Posterior vena cava (tissue), 2 donors: Measurements from ENCODE around the gene LDLRAP1. TPM values are rescaled to one million over a fixed set of nuclear protein-coding genes. Genes with fewer than 3 reads are reported as not detected.
A peak's percentile ranks its signal among the peaks of the same experiment; 100 is the strongest.
"Not testable (repeated sequence)": the region's sequence is repeated elsewhere in the genome, so short reads cannot be mapped to it uniquely, and the experiment has no call there.

Source experiments
- DNase-seq: peaks from one replicate; pipeline ENCODE4 v3.0.0-alpha.2; 2020; ENCODE audit warnings: low spot score
- intact Hi-C, 2 donors: fragments of 100-400 bp; cut with DNase I; formaldehyde crosslinking; loops; one replicate each; pipeline versions ENCODE4 v1.14.1 to v1.14.2; 2022 to 2023
- total RNA-seq, 2 donors: library from RNA; stranded (reverse); fragmentation: NEBNext Ultra II Directional; extraction: Animal tissue kit (Norgen Biotek cat#: 25700); gene quantifications; one replicate each; pipeline ENCODE4 v1.2.1, GENCODE V29; 2021
- donor health status: DM: yes; HTN: yes; CAD: no.
- donor health status: DM: yes; HTN: yes; CAD: no.

LDLRAP1 gene
- total RNA-seq, 2 donors from 2014 or later, result 11.3 to 13.7 TPM

DNA sequence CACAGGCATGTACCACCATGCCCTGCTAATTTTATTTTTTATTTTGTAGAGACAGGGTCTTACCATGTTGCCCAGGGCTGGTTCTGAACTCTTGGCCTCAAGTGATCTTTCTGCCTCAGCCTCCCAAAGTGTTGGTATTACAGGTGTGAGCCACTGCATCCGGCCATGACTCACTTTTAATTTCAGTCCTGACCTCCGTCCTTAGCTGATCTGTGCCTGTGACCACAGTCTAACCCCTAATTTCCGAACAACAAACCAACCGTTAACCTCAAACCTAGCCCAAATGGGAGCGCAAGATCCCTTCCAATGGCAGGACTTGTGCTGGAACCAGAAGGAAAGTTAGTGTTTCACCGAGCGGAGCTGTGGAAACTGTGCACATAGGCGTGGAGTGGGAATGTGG, 43.9 kb downstream of the LDLRAP1 start:
- intact Hi-C loops, result no loop called here

DNA sequence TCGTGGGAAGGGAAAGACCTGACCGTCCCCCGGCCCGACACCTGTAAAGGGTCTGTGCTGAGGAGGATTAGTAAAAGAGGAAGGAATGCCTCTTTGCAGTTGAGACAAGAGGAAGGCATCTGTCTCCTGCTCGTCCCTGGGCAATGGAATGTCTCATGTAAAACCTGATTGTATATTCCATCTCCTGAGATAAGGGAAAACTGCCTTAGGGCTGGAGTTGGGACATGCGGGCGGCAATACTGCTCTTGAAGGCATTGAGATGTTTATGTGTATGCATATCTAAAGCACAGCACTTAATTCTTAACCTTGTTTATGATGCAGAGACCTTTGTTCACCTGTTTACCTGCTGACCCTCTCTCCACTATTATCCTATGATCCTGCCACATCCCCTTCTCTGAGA, 44.8 kb downstream of the LDLRAP1 start:
- intact Hi-C loops, result not testable (repeated sequence)
- peak; percentile 17 for DNase-seq

More for the DNA sequence above, 43.9 kb downstream of the LDLRAP1 start:
- DNase-seq, result peak; percentile 10

- intact Hi-C loops, result not testable (repeated sequence)
- DNase-seq, result peak; percentile 58
Measured at GRCh38 chr1:25588786-25589185, 45.4 kb downstream of the LDLRAP1 start.

- DNase-seq, result peak; percentile 87
- intact Hi-C loops, result no loop called here
Measured at GRCh38 chr1:25590096-25590824, 46.9 kb downstream of the LDLRAP1 start.

DNA sequence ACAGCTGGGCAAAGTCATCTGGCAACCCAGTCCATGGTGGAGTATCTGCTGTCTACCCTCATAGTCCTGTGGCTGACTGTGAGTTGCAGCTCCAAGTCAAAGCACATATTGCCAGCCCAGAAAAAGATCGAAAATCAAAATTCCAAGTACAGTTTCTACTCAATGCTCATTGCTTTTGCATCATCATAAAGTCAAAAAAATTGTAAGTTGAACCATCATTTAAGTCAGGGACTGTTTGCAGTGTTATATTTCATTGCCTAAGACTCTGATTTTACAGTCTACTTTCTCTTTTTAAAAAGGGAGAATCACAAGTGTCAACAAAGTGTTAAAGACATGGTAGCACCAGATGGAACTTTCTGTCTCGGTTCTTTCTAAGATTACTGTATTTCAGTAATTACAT, 50.5 kb downstream of the LDLRAP1 start:
- intact Hi-C loops, result no loop called here
- DNase-seq, result no peak

DNA sequence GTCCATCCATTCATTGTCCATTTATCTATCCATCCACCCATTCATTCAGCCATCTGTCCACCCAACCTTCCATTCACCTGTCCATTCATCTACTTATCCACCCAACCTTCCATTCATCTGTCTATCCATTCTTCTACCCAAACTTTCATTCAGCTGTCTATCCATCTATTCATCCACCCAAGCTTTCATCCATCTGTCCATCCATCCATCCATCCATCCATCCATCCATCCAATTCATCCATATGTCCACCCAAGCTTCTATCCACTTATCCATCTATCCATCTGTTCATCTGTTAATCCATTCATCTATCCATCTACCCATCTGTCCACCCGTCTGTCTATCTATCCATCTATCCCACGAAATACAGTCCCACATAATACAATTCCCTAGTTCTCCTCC, 51.6 kb downstream of the LDLRAP1 start:
- intact Hi-C loops, result no loop called here
- no peak for DNase-seq

DNA sequence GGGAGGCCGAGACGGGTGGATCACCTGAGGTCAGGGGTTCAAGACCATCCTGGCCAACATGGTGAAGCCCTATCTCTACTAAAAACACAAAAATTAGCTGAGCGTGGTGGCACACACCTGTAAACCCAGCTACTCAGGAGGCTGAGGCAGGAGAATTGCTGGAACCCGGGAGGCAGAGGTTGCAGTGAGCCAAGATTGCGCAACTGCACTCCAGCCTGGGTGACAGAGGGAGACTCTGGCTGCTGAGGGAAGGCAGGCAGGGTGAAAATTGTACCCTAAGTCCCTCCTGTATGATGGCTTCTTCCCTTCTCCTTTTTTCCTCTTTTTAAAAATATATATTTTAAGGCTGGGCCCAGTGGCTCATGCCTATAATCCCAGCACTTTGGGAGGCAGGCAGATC, 53.2 kb downstream of the LDLRAP1 start:
- intact Hi-C loops, DNase-seq: not testable (repeated sequence)

- DNase-seq, result no peak
- intact Hi-C loops, result no loop called here
Measured at GRCh38 chr1:25598879-25599278, 55.5 kb downstream of the LDLRAP1 start.

DNA sequence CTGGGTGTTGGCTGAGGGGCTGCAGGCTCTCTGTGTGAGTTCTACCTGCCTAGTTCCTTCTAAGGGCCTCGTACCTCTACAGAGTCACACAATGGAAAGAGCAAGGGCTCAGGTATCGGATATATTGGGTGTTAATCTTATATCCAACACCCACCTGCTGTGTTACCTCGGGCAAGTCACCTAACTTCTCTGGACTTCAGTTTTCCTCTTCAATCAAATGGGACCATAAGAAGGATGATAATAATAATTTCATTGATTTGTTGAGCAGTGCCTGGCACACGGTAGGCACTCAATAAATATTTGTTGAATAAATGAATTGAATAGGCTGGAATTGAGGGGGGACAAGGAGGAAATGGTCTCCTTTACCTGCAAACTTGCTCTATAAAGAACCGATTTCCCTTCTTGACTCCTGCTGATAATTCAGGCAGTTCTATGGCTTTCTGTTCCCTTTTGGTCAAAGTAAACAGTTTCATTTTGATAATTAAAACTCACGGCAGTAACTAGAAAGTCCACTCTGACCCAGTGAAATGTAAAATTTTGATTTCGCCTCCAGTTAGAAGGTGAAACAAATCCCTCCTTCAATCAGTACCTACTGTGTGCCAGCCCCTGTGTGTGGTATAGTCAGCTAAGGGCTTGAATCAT, 56.7 kb downstream of the LDLRAP1 start:
- intact Hi-C loops, result no loop called here
- no peak for DNase-seq

GRCh38 chr1:25600971-25601699, 57.7 kb downstream of the LDLRAP1 start:
- intact Hi-C loops, DNase-seq: not testable (repeated sequence)

DNA sequence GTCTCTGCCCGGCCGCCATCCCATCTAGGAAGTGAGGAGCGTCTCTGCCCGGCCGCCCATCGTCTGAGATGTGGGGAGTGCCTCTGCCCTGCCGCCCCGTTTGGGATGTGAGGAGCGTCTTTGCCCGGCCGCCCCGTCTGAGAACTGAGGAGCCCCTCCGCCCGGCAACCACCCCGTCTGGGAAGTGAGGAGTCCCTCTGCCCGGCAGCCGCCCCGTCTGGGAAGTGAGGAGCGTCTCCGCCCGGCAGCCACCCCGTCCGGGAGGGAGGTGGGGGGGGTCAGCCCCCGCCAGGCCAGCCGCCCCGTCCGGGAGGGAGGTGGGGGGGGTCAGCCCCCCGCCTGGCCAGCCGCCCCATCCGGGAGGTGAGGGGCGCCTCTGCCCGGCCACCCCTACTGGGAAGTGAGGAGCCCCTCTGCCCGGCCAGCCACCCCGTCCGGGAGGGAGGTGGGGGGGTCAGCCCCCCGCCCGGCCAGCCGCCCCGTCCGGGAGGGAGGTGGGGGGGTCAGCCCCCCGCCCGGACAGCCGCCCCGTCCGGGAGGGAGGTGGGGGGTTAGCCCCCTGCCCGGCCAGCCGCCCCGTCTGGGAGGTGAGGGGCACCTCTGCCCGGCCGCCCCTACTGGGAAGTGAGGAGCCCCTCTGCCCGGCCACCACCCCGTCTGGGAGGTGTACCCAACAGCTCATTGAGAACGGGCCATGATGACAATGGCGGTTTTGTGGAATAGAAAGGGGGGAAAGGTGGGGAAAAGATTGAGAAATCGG, 60.6 kb downstream of the LDLRAP1 start:
- intact Hi-C loops, DNase-seq: not testable (repeated sequence)

DNA sequence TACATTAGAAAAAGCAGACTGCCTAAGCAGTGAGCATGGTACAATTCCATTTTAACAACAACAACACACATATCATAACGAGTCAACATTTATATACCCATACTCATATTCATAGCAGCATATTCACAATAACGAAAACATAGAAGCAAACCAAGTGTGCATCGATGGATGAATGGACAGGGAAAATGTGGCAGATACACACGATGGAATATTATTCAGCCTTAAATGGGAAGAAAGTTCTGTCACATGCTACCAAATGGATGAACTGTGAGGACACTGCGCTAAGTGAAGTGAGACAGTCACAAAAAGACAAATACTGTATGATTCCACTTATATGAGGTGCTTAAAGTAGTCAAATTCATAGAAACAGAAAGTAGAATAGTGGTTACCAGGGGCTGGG, 63.7 kb downstream of the LDLRAP1 start:
- intact Hi-C loops, result no loop called here
- DNase-seq, result no peak

DNA sequence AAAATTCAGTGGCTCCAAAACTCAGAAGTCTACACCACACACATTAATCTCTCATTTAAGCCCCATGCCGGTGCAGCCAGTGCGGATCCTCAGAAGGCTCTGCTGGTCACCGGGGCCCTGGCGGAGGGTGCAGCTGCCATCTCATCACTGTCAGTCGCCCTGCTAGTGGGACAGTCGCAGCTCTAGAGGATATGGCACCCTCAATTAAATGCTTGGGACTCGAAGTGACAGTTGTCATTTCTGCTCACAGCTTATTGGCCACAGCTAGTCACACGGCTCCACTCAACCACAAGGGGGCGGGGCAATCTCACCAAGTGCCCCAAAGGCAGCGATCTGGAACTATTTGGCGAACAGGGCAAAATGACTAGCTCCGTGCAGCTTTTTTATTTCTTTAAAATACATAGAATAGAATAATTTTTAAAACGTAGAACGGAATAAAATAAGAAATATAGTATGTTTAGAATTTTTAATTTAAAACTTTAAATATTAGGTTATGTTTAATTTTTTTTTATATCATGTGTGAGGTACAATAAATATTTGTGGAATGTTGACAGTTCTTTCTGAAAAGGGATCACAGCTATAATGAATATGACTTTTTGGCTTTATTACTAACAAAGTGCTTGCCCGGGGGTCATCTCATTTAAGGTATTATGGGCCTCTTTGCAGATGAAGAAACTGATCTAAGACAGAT, 65.2 kb downstream of the LDLRAP1 start:
- peak; percentile 94 for DNase-seq
- intact Hi-C loops, result loop anchor here in 1 of 2 donors (2.0 kb wide), 1 partner anchor 188 kb away; no protein-coding TSS in a partner anchor

DNA sequence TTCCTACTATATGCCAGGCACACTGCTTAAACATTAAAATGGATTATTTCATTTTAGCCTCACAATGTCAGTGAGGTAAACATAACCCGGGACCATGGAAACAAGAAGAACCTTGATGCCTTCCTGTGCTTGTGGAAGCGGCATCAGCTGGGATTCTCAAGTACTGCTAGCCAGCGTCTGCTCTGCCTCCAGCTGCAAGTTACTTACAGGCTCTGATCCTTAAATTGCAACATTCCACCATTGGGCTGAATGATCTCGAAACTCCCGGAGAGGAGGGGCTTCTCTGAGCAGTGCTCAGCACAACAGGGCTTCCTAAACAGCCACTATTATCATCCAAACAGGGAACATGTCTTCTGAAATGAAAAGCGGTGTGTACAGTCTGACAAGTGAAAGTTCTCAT, 66.5 kb downstream of the LDLRAP1 start:
- intact Hi-C loops, result loop anchor here (2.0 to 5.0 kb wide), 3 partner anchors 187 to 1777 kb away; no protein-coding TSS in a partner anchor
- no peak for DNase-seq

GRCh38 chr1:25610822-25611630, 67.6 kb downstream of the LDLRAP1 start:
- DNase-seq, result no peak
- intact Hi-C loops, result loop anchor here in 1 of 2 donors (2.0 to 5.0 kb wide), 2 partner anchors 188 to 1776 kb away; no protein-coding TSS in a partner anchor

DNA sequence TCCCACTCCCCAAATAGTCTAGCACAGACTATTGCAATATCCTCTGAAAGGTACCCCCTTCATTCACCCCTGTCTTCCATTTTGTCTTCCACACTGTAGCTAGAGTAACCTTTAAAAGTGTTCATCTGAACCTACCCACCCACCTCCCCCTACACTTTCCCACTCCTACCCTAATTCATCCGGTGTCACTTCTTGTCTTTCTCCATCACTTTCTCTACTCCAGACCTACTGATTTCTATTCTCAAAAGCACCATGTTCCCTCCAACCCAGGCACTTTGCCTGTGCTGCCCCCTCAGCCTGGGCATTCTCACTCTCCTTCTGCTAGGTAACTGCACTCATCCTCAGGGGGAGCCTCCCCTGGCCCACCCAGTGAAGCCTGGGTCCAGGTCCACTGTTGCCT, 68.4 kb downstream of the LDLRAP1 start:
- intact Hi-C loops, result loop anchor here in 1 of 2 donors (2.0 to 5.0 kb wide), 2 partner anchors 187 to 1775 kb away; no protein-coding TSS in a partner anchor
- DNase-seq, result no peak

DNA sequence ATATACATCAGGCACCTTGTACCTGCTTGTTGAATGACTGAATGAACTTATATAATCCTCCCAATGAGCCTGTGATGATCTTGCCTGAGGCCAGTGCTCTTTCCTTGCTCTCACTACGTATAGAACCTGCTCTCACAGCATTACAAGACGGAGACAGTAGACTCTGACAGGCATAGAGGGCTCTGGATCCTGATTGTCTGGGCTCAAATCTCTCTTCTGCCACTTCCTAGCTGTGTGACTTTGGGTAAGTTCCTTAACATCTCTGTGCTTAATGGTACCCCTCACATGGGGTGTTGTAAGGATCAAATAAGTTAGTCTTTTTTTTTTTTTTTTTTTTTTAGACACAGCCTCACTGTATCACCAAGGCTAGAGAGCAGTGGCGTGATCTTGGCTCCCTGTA, 69.0 kb downstream of the LDLRAP1 start:
- intact Hi-C loops, result loop anchor here in 1 of 2 donors (5.0 kb wide), 1 partner anchor 1775 kb away; no protein-coding TSS in a partner anchor
- DNase-seq, result no peak

DNA sequence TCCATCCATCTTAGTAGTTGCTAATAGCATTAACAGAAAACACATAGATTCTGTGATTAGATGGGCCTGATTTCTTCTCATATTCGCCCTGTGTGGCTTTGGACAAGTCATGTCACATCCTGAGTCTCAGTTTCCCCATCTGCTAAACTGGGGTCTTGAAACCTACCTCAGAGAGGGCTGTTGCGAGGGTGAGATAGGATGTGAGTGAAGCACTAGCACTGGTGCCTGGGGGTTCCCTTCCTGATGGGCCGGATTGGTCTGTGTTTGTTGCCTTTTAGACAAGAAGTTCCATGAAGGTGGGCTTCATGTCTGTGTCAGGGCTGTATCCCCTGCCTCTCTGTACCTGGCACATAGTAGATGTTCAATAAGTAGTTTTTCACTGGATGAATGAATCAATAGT, 69.7 kb downstream of the LDLRAP1 start:
- no peak for DNase-seq
- intact Hi-C loops, result loop anchor here in 1 of 2 donors (5.0 kb wide), 1 partner anchor 1774 kb away; no protein-coding TSS in a partner anchor
